Subcutaneous abdominal adipose tissue (tissue), 5 donors: Measurements from ENCODE around the gene DAD1.
"Not testable (repeated sequence)": the region's sequence is repeated elsewhere in the genome, so short reads cannot be mapped to it uniquely, and the experiment has no call there.

ENCODE experiments used
- H3K27ac ChIP-seq: one replicate; pipeline ENCODE4 v1.7.0; 2013; ENCODE audit warnings: low read depth, mild to moderate bottlenecking, inconsistent platforms, low read length, moderate library complexity
- H3K27me3 ChIP-seq, 5 donors: one replicate each; pipeline ENCODE4 v1.7.0; 2013; ENCODE audit warnings: low read length in 5 of 5, inconsistent platforms in 1 of 5; ENCODE audit not compliant: control insufficient read depth in 5 of 5, insufficient read depth in 4 of 5
- H3K36me3 ChIP-seq, 5 donors: one replicate each; pipeline ENCODE4 v1.7.0; 2013; ENCODE audit warnings: low read length in 5 of 5; ENCODE audit not compliant: control insufficient read depth in 5 of 5, insufficient read depth in 5 of 5
- H3K4me1 ChIP-seq, 5 donors: one replicate each; pipeline ENCODE4 v1.7.0; 2013; ENCODE audit warnings: low read length in 5 of 5, mild to moderate bottlenecking in 3 of 5, moderate library complexity in 1 of 5; ENCODE audit not compliant: control insufficient read depth in 5 of 5, insufficient read depth in 5 of 5
- H3K4me3 ChIP-seq, 5 donors: one replicate each; pipeline ENCODE4 v1.7.0; 2013; ENCODE audit warnings: low read length in 5 of 5, low read depth in 1 of 5
- H3K9ac ChIP-seq, 5 donors: one replicate each; pipeline ENCODE4 v1.7.0; 2013; ENCODE audit warnings: low read length in 5 of 5, mild to moderate bottlenecking in 4 of 5, moderate library complexity in 3 of 5
- H3K9me3 ChIP-seq, 5 donors: one replicate each; pipeline ENCODE4 v1.7.0; 2013; ENCODE audit warnings: low read length in 5 of 5; ENCODE audit not compliant: control insufficient read depth in 5 of 5
- donor health status: healthy.
- donor health status: healthy.
- donor health status: healthy.
- donor health status: healthy.
- donor health status: healthy.

DAD1 gene

DNA sequence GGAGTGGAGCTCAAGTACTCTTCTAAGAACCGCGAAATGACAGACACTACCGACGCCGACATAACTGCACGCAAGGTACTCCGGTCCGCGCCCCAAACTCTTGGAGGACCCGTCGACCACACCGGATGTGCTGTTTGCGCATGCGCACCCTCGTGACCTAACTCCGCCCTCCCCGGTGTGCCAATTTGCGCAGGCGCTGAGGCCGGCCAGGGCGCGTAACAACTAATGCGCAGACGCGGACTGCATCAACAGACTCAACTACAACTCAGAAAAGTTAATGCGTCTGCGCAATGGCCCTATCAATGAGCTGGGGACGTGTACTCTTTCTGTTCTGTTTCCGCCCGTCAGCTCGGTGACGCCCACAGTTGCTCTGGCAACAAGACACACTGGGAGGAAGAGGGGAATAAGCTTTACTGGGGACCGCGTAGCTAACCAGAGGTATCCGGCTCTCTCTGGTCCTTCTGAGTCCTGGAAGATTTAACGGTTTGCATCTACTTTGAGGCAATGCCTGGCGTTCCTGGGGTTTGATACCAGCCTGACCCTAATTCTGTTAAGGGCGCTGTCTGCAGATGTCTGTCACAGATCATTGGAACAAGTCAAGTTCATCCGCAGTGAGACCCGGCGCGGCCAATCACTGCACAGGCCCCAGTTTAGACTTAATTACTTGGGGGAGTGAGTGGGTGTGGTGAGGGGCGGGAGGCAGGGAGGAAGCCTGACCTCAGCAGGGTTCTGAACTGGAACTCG lies at the start of gene DAD1:
DAD1 (minus strand) TSS at position 129 of the 744 bp plus-strand sequence; CDS start at position 62, 67 bp downstream.
- peak within 1 kb of the TSS; percentile 97 for H3K27ac ChIP-seq
- no peaks in the 10 kb centered on the region for H3K9me3 ChIP-seq
- no peaks in the 10 kb centered on the region for H3K36me3 ChIP-seq
- peak within 1 kb of the TSS; percentile 88 to 96 (median 95) for H3K9ac ChIP-seq
- H3K4me1 ChIP-seq, result peaks cover 0 to 38% (median 35%) of the 10 kb centered on the region in 5 donors
- H3K4me3 ChIP-seq, result peak within 1 kb of the TSS; percentile 89 to 99 (median 96)
- no peaks in the 10 kb centered on the region for H3K27me3 ChIP-seq

GRCh38 chr14:22635980-22636379 lies 47.0 kb upstream of the DAD1 start:
- not testable (repeated sequence) for H3K9ac ChIP-seq, H3K27me3 ChIP-seq, H3K4me1 ChIP-seq, H3K27ac ChIP-seq, H3K4me3 ChIP-seq, H3K36me3 ChIP-seq, H3K9me3 ChIP-seq

- Histone ChIP-seq H3K4me1 (no peaks in the 10 kb centered on the region), H3K9me3 (peaks cover 0 to 2% (median 0%) of the 10 kb centered on the region in 5 donors), H3K36me3 (no peaks in the 10 kb centered on the region), H3K27ac (no peak overlapping the region), H3K27me3 (no peaks in the 10 kb centered on the region), H3K9ac (no peak overlapping the region), H3K4me3 (no peak overlapping the region)
These were observed 45.3 kb upstream of the DAD1 start for GRCh38 chr14:22634233-22634900.

GRCh38 chr14:22630486-22630885 lies 41.5 kb upstream of the DAD1 start:
- H3K4me3 ChIP-seq, result no peak overlapping the region
- no peaks in the 10 kb centered on the region for H3K27me3 ChIP-seq
- H3K4me1 ChIP-seq, result no peaks in the 10 kb centered on the region
- H3K36me3 ChIP-seq, result no peaks in the 10 kb centered on the region
- H3K9me3 ChIP-seq, result peaks cover 0 to 2% (median 0%) of the 10 kb centered on the region in 5 donors
- H3K9ac ChIP-seq, result no peak overlapping the region
- H3K27ac ChIP-seq, result no peak overlapping the region

- H3K4me1 ChIP-seq, result no peaks in the 10 kb centered on the region
- H3K9ac ChIP-seq, result no peak overlapping the region
- no peaks in the 10 kb centered on the region for H3K36me3 ChIP-seq
- H3K4me3 ChIP-seq, result no peak overlapping the region
- H3K9me3 ChIP-seq, result peaks cover 0 to 2% (median 0%) of the 10 kb centered on the region in 5 donors
- H3K27ac ChIP-seq, result no peak overlapping the region
- H3K27me3 ChIP-seq, result no peaks in the 10 kb centered on the region
These were observed 41.0 kb upstream of the DAD1 start for GRCh38 chr14:22630066-22630465.

DNA sequence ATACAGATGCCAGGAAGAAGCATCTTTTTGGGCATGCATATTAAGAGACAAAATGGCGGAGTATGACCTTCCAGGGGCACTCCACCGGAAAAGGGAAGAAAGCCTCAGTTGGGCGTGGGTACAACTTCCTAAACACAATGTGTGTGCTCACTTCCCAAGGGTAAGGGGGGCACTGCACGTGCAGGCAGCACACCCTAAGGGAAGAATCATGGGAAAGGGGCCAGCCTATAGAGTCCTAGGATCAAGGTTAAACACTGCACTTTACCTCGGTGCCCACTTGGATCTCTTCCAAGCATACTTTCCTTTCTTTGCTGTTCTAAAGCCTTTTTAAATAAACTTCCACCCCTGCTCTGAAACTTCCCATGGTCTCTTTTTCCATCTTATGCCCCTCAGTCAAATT lies 40.3 kb upstream of the DAD1 start:
- Histone ChIP-seq H3K9me3 (peaks cover 0 to 2% (median 0%) of the 10 kb centered on the region in 5 donors), H3K36me3 (no peaks in the 10 kb centered on the region), H3K4me3 (no peak overlapping the region), H3K4me1 (no peaks in the 10 kb centered on the region), H3K9ac (no peak overlapping the region), H3K27ac (no peak overlapping the region), H3K27me3 (no peaks in the 10 kb centered on the region)

- Histone ChIP-seq H3K36me3 (no peaks in the 10 kb centered on the region), H3K9me3 (peaks cover 0 to 2% (median 0%) of the 10 kb centered on the region in 5 donors)
These were observed 38.7 kb upstream of the DAD1 start for GRCh38 chr14:22627506-22628263.

DNA sequence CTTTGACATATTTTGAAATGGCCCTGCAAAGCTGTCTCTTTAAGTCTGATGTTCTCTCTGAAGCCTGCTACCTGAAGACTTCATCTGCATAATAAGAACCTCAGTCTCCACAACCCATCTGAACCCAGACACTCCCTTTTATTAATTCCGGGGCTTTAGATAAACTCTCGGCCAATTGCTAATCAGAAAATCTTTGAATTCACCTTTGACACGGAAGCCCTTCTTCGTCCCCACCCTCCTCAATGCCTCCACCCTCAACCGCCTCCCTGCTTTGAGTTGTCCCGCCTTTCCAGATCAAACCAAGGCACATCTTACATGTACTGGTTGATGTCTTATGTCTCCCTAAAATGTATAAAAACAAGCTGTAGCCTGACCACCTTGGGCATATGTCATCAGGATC lies 37.6 kb upstream of the DAD1 start:
- Histone ChIP-seq H3K27me3 (no peaks in the 10 kb centered on the region), H3K36me3 (no peaks in the 10 kb centered on the region)

More at GRCh38 chr14:22627506-22628263, 38.7 kb upstream of the DAD1 start:
- no peaks in the 10 kb centered on the region for H3K27me3 ChIP-seq
- no peak overlapping the region for H3K9ac ChIP-seq
- no peak overlapping the region for H3K27ac ChIP-seq
- no peak overlapping the region for H3K4me3 ChIP-seq
- peaks cover 0 to 8% (median 5%) of the 10 kb centered on the region in 5 donors for H3K4me1 ChIP-seq

GRCh38 chr14:22623047-22623446 lies 34.0 kb upstream of the DAD1 start:
- Histone ChIP-seq H3K27me3 (no peaks in the 10 kb centered on the region), H3K9ac (no peak overlapping the region), H3K36me3 (no peaks in the 10 kb centered on the region), H3K9me3 (no peaks in the 10 kb centered on the region), H3K4me1 (peaks cover 3 to 13% (median 8%) of the 10 kb centered on the region in 5 donors), H3K27ac (no peak overlapping the region), H3K4me3 (no peak overlapping the region)

More for the DNA sequence above, 37.6 kb upstream of the DAD1 start:
- no peak overlapping the region for H3K9ac ChIP-seq
- H3K4me1 ChIP-seq, result peaks cover 3 to 13% (median 8%) of the 10 kb centered on the region in 5 donors
- H3K4me3 ChIP-seq, result no peak overlapping the region
- H3K27ac ChIP-seq, result no peak overlapping the region
- H3K9me3 ChIP-seq, result peaks cover 0 to 2% (median 0%) of the 10 kb centered on the region in 5 donors

- H3K9ac ChIP-seq, result no peak overlapping the region
- H3K4me1 ChIP-seq, result peaks cover 3 to 13% (median 8%) of the 10 kb centered on the region in 5 donors
- no peaks in the 10 kb centered on the region for H3K9me3 ChIP-seq
- peak overlapping the region; percentile 30 for H3K27ac ChIP-seq
- no peaks in the 10 kb centered on the region for H3K36me3 ChIP-seq
- no peak overlapping the region for H3K4me3 ChIP-seq
- no peaks in the 10 kb centered on the region for H3K27me3 ChIP-seq
These were observed 33.2 kb upstream of the DAD1 start for GRCh38 chr14:22622255-22622654.
